K562 (cell line): Measurements from ENCODE around the gene FAM78B.

ENCODE experiments used
- SMARCE1 ChIP-seq: fragments of 450-650 bp; IDR thresholded peaks from 2 replicates; pipeline ENCODE4 v1.7.1; 2016; ENCODE audit warnings: mild to moderate bottlenecking
- YY1 ChIP-seq, 3 experiments: IDR thresholded peaks; 2 replicates each; pipeline ENCODE4 v1.6.1; 2011; ENCODE audit warnings: low read length in 2 of 3, mild to moderate bottlenecking in 2 of 3, moderate library complexity in 2 of 3, borderline replicate concordance in 1 of 3, control low read depth in 1 of 3, low read depth in 1 of 3; ENCODE audit not compliant: insufficient read depth in 3 of 3, insufficient replicate concordance in 2 of 3, control insufficient read depth in 1 of 3, insufficient read length in 1 of 3; ENCODE audit errors: extremely low read depth in 1 of 3
- ZNF644 ChIP-seq: fragments of 200-800 bp; sonication (Bioruptor generic); IDR thresholded peaks from 2 replicates; pipeline ENCODE4 v1.6.1; 2016; ENCODE audit warnings: low read depth, missing genetic modification characterization, missing compliant biosample characterization
- TF ChIP-seq, protein P1 (sequence below), 3 experiments: IDR thresholded peaks in 2 of 3; conservative IDR thresholded peaks in 1 of 3; 2 replicates each; pipeline ENCODE4 v1.5.1; 2011 to 2012; ENCODE audit warnings: low read length in 3 of 3, mild to moderate bottlenecking in 3 of 3, control low read depth in 2 of 3, improper control_type of control experiment in 1 of 3, inconsistent platforms in 1 of 3, low read depth in 1 of 3, mixed read lengths in 1 of 3, moderate library complexity in 1 of 3; ENCODE audit not compliant: insufficient read depth in 2 of 3

DNA sequence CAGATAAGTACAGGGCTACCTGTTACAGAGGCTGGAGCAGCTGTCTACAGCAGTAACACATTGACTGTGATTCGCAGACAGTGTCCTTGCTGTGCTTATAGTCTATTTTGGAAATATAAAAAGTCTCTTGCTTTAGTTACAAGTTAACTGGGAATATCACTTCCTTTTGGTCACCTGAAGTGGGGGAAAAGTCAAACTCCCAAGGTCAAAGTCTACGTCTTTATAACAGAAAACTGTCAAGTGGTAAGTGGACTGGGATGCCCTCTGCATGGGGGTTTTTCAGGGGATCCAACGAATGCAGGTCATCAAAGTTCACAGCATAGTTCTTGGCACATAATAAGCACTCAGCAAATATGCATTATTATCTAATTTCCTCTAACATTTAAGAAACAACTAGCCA, 55.4 kb downstream of the FAM78B start:
- no peak for TF ChIP-seq SMARCE1
- TF ChIP-seq, protein P1, sequence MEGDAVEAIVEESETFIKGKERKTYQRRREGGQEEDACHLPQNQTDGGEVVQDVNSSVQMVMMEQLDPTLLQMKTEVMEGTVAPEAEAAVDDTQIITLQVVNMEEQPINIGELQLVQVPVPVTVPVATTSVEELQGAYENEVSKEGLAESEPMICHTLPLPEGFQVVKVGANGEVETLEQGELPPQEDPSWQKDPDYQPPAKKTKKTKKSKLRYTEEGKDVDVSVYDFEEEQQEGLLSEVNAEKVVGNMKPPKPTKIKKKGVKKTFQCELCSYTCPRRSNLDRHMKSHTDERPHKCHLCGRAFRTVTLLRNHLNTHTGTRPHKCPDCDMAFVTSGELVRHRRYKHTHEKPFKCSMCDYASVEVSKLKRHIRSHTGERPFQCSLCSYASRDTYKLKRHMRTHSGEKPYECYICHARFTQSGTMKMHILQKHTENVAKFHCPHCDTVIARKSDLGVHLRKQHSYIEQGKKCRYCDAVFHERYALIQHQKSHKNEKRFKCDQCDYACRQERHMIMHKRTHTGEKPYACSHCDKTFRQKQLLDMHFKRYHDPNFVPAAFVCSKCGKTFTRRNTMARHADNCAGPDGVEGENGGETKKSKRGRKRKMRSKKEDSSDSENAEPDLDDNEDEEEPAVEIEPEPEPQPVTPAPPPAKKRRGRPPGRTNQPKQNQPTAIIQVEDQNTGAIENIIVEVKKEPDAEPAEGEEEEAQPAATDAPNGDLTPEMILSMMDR (IDR thresholded peaks at IDR 0.05 in 2 of 3, conservative IDR thresholded peaks at IDR 0.05 in 1 of 3; ENCODE audit: insufficient read depth in 2 of 3, low read depth in 1 of 3, low read length in 3 of 3) = no peak
- TF ChIP-seq YY1 (IDR thresholded peaks at IDR 0.05; ENCODE audit: borderline replicate concordance in 1 of 3, control insufficient read depth in 1 of 3, extremely low read depth in 1 of 3, insufficient read depth in 3 of 3, insufficient read length in 1 of 3, insufficient replicate concordance in 2 of 3, low read depth in 1 of 3, low read length in 2 of 3) = no peak
- no peak for TF ChIP-seq ZNF644 (tag)
